Stomach smooth muscle (tissue), 2 donors: Measurements from ENCODE around the gene ERAS.
"Not testable (repeated sequence)": the region's sequence is repeated elsewhere in the genome, so short reads cannot be mapped to it uniquely, and the experiment has no call there.

ENCODE experiments used
- H3K27ac ChIP-seq: one replicate; pipeline ENCODE4 v1.7.0; 2013; ENCODE audit warnings: mild to moderate bottlenecking, low read length, inconsistent platforms
- H3K27me3 ChIP-seq, 2 donors: one replicate each; pipeline ENCODE4 v1.7.0; 2013; ENCODE audit warnings: low read length in 2 of 2; ENCODE audit not compliant: insufficient read depth in 2 of 2, control insufficient read depth in 1 of 2
- H3K36me3 ChIP-seq, 2 donors: one replicate each; pipeline ENCODE4 v1.7.0; 2013; ENCODE audit warnings: low read length in 2 of 2; ENCODE audit not compliant: control insufficient read depth in 2 of 2, insufficient read depth in 2 of 2
- H3K4me1 ChIP-seq: one replicate; pipeline ENCODE4 v1.7.0; 2013; ENCODE audit warnings: low read length; ENCODE audit not compliant: control insufficient read depth, insufficient read depth
- H3K4me3 ChIP-seq, 2 donors: one replicate each; pipeline ENCODE4 v1.7.0; 2013; ENCODE audit warnings: low read length in 2 of 2
- H3K9ac ChIP-seq, 2 donors: one replicate each; pipeline ENCODE4 v1.7.0; 2013; ENCODE audit warnings: low read length in 2 of 2, mild to moderate bottlenecking in 1 of 2
- H3K9me3 ChIP-seq, 2 donors: one replicate each; pipeline ENCODE4 v1.7.0; 2013; ENCODE audit warnings: low read length in 2 of 2; ENCODE audit not compliant: control insufficient read depth in 2 of 2
- donor health status: healthy.
- donor health status: Pancreatic carcinoma.

Gene ERAS

GRCh38 chrX:48833542-48834138, 7.3 kb downstream of the ERAS start:
- peaks cover 0 to 2% of the 10 kb centered on the region in 2 donors for H3K9me3 ChIP-seq
- H3K27ac ChIP-seq = no peak overlapping the region
- H3K36me3 ChIP-seq = no peaks in the 10 kb centered on the region
- no peak overlapping the region for H3K9ac ChIP-seq
- no peak overlapping the region for H3K4me3 ChIP-seq
- H3K27me3 ChIP-seq = peaks cover 20 to 34% of the 10 kb centered on the region in 2 donors
- peaks cover 5% of the 10 kb centered on the region for H3K4me1 ChIP-seq

DNA sequence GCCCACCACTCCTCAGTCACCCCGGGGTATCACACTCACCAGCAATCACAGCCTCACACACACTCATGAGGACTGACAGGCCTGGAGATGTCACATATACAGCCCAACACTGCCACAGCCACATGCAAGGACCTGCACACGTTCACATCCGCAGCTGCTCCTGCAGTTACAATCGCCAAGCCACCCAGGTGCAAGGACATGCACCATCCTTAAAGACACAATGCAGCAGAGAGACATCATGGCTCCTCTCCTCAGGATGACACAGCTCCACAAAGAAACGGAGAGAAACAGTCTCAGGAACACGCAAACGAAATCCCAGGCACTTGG, 8.0 kb downstream of the ERAS start:
- Histone ChIP-seq H3K27me3 (peaks cover 20 to 32% of the 10 kb centered on the region in 2 donors), H3K27ac (no peak overlapping the region), H3K36me3 (no peaks in the 10 kb centered on the region), H3K4me3 (peak overlapping the region in 1 of 2 donors; percentile 57), H3K4me1 (peaks cover 5% of the 10 kb centered on the region), H3K9ac (no peak overlapping the region), H3K9me3 (peaks cover 0 to 2% of the 10 kb centered on the region in 2 donors)

- H3K4me3 ChIP-seq = peak within 1 kb of the TSS; percentile 31 to 57
Measured at GRCh38 chrX:48835524-48836329, 9.4 kb downstream of the ERAS start, which contains the start of gene PCSK1N. Gene PCSK1N, minus strand, starts transcription at chrX:48835610. Its CDS starts 78 bp downstream, at chrX:48835532.

DNA sequence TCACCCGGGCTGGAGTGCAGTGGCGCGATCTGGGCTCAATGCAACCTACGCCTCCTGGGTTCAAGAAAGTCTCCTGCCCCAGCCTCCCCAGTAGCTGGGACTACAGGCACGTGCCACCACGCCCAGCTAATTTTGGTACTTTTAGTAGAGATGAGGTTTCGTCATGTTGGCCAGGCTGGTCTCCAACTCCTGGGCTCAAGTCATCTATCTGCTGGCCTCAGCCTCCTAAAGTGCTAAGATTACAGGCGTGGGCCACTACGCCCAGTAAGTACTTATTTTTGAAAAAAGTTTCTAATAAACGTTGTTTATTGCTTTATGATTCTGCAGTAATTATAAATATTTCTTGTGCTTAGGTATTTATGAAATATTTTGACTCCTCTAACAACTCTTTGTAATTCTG, 13.4 kb downstream of the ERAS start:
- Histone ChIP-seq H3K27ac (no peak overlapping the region), H3K9me3 (no peaks in the 10 kb centered on the region), H3K4me3 (no peak overlapping the region), H3K9ac (no peak overlapping the region), H3K27me3 (peaks cover 3 to 5% of the 10 kb centered on the region in 2 donors), H3K36me3 (no peaks in the 10 kb centered on the region), H3K4me1 (peaks cover 5% of the 10 kb centered on the region)

More at GRCh38 chrX:48835524-48836329, 9.4 kb downstream of the ERAS start, which contains the start of gene PCSK1N:
- Histone ChIP-seq H3K9me3 (no peaks in the 10 kb centered on the region), H3K36me3 (no peaks in the 10 kb centered on the region), H3K9ac (no peak within 1 kb of the TSS), H3K27me3 (peaks cover 20 to 25% of the 10 kb centered on the region in 2 donors), H3K27ac (no peak within 1 kb of the TSS), H3K4me1 (peaks cover 5% of the 10 kb centered on the region)

- H3K4me1 ChIP-seq = no peaks in the 10 kb centered on the region
- H3K27ac ChIP-seq = no peak overlapping the region
- H3K9ac ChIP-seq = no peak overlapping the region
- no peaks in the 10 kb centered on the region for H3K36me3 ChIP-seq
- peaks cover 0 to 8% of the 10 kb centered on the region in 2 donors for H3K27me3 ChIP-seq
- H3K9me3 ChIP-seq = no peaks in the 10 kb centered on the region
- no peak overlapping the region for H3K4me3 ChIP-seq
Measured at GRCh38 chrX:48848847-48849246, 22.5 kb downstream of the ERAS start.

GRCh38 chrX:48852857-48853256, 26.5 kb downstream of the ERAS start:
- no peaks in the 10 kb centered on the region for H3K36me3 ChIP-seq
- H3K4me1 ChIP-seq = no peaks in the 10 kb centered on the region
- H3K9ac ChIP-seq = no peak overlapping the region
- H3K27me3 ChIP-seq = peaks cover 0 to 3% of the 10 kb centered on the region in 2 donors
- no peak overlapping the region for H3K27ac ChIP-seq
- no peak overlapping the region for H3K4me3 ChIP-seq
- H3K9me3 ChIP-seq = no peaks in the 10 kb centered on the region

DNA sequence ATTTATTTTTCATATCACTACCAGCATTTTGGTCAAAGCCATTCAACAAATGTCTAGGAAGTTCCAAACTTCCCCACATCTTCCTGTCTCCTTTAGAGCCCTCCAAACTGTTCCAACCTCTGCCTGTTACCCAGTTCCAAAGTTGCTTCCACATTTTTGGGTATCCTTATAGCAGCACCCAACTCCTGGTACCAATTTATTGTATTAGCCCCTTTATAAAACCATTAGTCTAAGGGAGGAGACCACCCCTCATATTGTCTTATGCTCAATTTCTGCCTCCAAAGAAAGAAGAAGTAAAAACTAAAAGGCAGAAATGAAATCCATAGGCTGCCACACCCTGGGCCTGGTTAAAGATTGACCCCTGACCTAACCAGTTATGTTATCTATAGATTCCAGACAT, 27.2 kb downstream of the ERAS start:
- not testable (repeated sequence) for H3K36me3 ChIP-seq, H3K27ac ChIP-seq, H3K9me3 ChIP-seq, H3K9ac ChIP-seq, H3K4me3 ChIP-seq, H3K4me1 ChIP-seq, H3K27me3 ChIP-seq

- not testable (repeated sequence) for H3K27ac ChIP-seq, H3K27me3 ChIP-seq, H3K4me1 ChIP-seq, H3K9me3 ChIP-seq, H3K4me3 ChIP-seq, H3K36me3 ChIP-seq, H3K9ac ChIP-seq
Measured at GRCh38 chrX:48854121-48854804, 27.9 kb downstream of the ERAS start.

- Histone ChIP-seq H3K4me1 (no peaks in the 10 kb centered on the region), H3K4me3 (no peak overlapping the region), H3K9me3 (no peaks in the 10 kb centered on the region), H3K36me3 (no peaks in the 10 kb centered on the region), H3K27me3 (peaks cover 0 to 3% of the 10 kb centered on the region in 2 donors), H3K9ac (no peak overlapping the region), H3K27ac (no peak overlapping the region)
Measured at GRCh38 chrX:48854898-48855297, 28.6 kb downstream of the ERAS start.

- H3K4me3 ChIP-seq = no peak overlapping the region
- no peaks in the 10 kb centered on the region for H3K36me3 ChIP-seq
- no peak overlapping the region for H3K27ac ChIP-seq
- peaks cover 0 to 4% of the 10 kb centered on the region in 2 donors for H3K27me3 ChIP-seq
- no peaks in the 10 kb centered on the region for H3K4me1 ChIP-seq
- H3K9me3 ChIP-seq = no peaks in the 10 kb centered on the region
- H3K9ac ChIP-seq = no peak overlapping the region
Measured at GRCh38 chrX:48864210-48864609, 37.9 kb downstream of the ERAS start.
